Mammary microvascular endothelial cell (primary cell): ENCODE measurements around the gene KRTAP5-5. TPM values are rescaled to one million over a fixed set of nuclear protein-coding genes. Genes with fewer than 3 reads are reported as not detected.

ENCODE experiments used
- total RNA-seq: library from RNA; depleted of rRNA; stranded (reverse); fragments of >200 nt; gene quantifications from 2 replicates; pipeline ENCODE4 v1.2.3, GENCODE V29; 2015

The KRTAP5-5 gene
- not detected in 2 replicates for total RNA-seq

GRCh38 chr11:1629326-1630185, at the start of gene KRTAP5-5:
KRTAP5-5 (plus strand) TSS chr11:1629775; CDS start chr11:1629841, 66 bp downstream.

GRCh38 chr11:1584661-1585370, 44.8 kb upstream of the KRTAP5-5 start, which contains the start of gene KRTAP5-1:
KRTAP5-1 (minus strand) TSS chr11:1585283; CDS start chr11:1585249, 34 bp downstream.

GRCh38 chr11:1597994-1598380, 31.6 kb upstream of the KRTAP5-5 start, which contains the start of gene KRTAP5-2:
KRTAP5-2 (minus strand) TSS chr11:1598294; CDS start chr11:1598250, 44 bp downstream.

GRCh38 chr11:1608363-1608762, 21.2 kb upstream of the KRTAP5-5 start, which contains the start of gene KRTAP5-3:
KRTAP5-3 (minus strand) TSS chr11:1608463; CDS start chr11:1608385, 78 bp downstream.

GRCh38 chr11:1622086-1622485, 7.5 kb upstream of the KRTAP5-5 start, which contains the start of gene KRTAP5-4:
KRTAP5-4 (minus strand) TSS chr11:1622138; CDS start chr11:1622093, 45 bp downstream.

Other genes starting within 250 kb of the KRTAP5-5 start
- gene BRSK2, start 239.8 kb upstream of the KRTAP5-5 start, total RNA-seq = not detected in 2 replicates
- gene MOB2, start 143.0 kb upstream of the KRTAP5-5 start, total RNA-seq = 22.2 and 28.5 TPM in 2 replicates
- 3.3 and 3.7 TPM in 2 replicates for gene DUSP8, start 57.5 kb upstream of the KRTAP5-5 start, total RNA-seq
- not detected in 2 replicates for gene KRTAP5-1, start 44.5 kb upstream of the KRTAP5-5 start, total RNA-seq
- gene KRTAP5-2, start 31.5 kb upstream of the KRTAP5-5 start, total RNA-seq = not detected in 2 replicates
- not detected in 2 replicates for gene KRTAP5-3, start 21.3 kb upstream of the KRTAP5-5 start, total RNA-seq
- not detected in 2 replicates for gene KRTAP5-4, start 7.6 kb upstream of the KRTAP5-5 start, total RNA-seq
- gene KRTAP5-6, start 67.4 kb downstream of the KRTAP5-5 start, total RNA-seq = not detected in 2 replicates
- gene IFITM10, start 120.8 kb downstream of the KRTAP5-5 start, total RNA-seq = 0.20 TPM in 2 replicates
- 329 and 379 TPM in 2 replicates for gene CTSD, start 134.2 kb downstream of the KRTAP5-5 start, total RNA-seq
- not detected in 2 replicates for gene SYT8, start 205.2 kb downstream of the KRTAP5-5 start, total RNA-seq
- gene TNNI2, start 209.2 kb downstream of the KRTAP5-5 start, total RNA-seq = not detected in 2 replicates
- 0.20 TPM in 1 of 2 replicates, not detected in the other for gene LSP1, start 223.3 kb downstream of the KRTAP5-5 start, total RNA-seq